Spleen (tissue), 7 donors: Measurements from ENCODE around the gene KCNQ1.

ENCODE experiments used
- CTCF ChIP-seq, 11 experiments: fragments of 200-600 bp in 7 of 11; fragments of 450-650 bp in 4 of 11; sonication (generic) in 4 of 11; IDR thresholded peaks in 8 of 11; conservative IDR thresholded peaks in 3 of 11; 1 replicate in 7 of 11; 2 replicates in 4 of 11; pipeline versions ENCODE4 v1.4.0 to v1.8.0; 2016 to 2021; ENCODE audit warnings: antibody characterized with exemption in 11 of 11, inconsistent platforms in 4 of 11, mild to moderate bottlenecking in 1 of 11
- POLR2A ChIP-seq, 3 donors: fragments of 450-650 bp; IDR thresholded peaks; one replicate each; pipeline ENCODE4 v1.5.1; 2017; ENCODE audit warnings: antibody characterized with exemption in 3 of 3, mild to moderate bottlenecking in 1 of 3
- POLR2AphosphoS5 ChIP-seq, 3 donors: sonication (generic); formaldehyde crosslinking; IDR thresholded peaks; one replicate each; pipeline ENCODE4 v1.5.1; 2017; ENCODE audit warnings: antibody characterized with exemption in 3 of 3
- donor health status: DM: no; HTN: no; CAD: no; lungs with moderate emphysema.
- donor health status: DM: no; HTN: no; CAD: no.
- donor health status: DM: no; HTN: no; CAD: no.

- TF ChIP-seq CTCF (IDR thresholded peaks at IDR 0.05 in 8 of 11, conservative IDR thresholded peaks at IDR 0.05 in 3 of 11) (no peak), POLR2AphosphoS5 (IDR thresholded peaks at IDR 0.05) (no peak), POLR2A (IDR thresholded peaks at IDR 0.05) (no peak)
These were observed 68.6 kb downstream of the KCNQ1 start for GRCh38 chr11:2513441-2513840.
